NCI-H510A treated with DMSO at 0.1 percent for 48 hours (cell line): ENCODE results near the gene NAA40.

Source experiments
- DNase-seq: peaks from one replicate; lab custom pipeline; 2025; lab: John Stamatoyannopoulos, UW

NAA40 gene

DNA sequence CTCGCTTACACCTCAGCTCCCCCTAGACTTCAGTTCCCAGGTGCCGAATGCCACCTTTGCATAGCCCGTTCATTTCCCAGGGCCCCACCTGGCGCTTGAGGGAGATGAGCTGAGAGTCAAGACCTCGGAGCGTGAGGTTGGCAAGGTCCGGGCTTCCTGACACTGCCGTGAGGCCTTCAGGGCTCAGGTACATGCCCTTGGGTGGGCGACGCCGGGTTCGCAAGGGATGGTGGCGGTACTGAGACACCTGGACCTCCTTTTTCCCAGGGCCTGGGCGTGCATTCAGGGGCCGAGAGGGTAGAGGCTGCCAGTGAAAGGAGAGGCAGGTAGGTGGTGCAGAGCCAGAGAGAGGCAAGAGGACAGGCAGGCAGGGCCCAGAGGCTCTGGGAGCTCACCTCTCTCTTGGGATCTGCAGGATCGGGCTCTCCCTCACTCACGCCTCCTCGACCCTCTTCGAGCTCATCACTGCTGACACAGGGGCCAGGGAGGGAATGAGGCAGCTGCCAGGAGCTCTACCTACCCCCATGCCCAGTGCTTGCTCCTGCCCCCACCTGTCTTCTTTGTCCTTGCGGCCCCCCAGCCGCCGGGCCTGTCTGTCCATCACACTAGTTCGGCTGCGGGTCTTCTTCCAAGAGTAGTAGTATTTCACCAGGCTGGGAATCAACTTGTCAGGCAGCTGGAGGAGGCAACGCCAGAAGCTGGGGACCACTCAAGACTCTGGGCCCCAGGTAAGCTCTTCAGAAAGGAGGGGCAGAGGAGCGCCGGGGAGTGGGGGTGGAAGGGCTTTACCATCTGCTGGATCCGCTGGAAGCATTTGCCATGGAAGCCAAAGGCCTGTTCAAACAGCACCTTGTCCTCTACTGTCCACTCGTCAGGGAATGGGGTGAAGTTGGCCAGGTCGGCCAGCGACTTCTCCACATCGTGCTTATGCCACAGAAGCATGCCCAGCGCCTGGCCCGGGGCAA is 24.7 kb upstream of the NAA40 start:
- DNase-seq = no peak

DNA sequence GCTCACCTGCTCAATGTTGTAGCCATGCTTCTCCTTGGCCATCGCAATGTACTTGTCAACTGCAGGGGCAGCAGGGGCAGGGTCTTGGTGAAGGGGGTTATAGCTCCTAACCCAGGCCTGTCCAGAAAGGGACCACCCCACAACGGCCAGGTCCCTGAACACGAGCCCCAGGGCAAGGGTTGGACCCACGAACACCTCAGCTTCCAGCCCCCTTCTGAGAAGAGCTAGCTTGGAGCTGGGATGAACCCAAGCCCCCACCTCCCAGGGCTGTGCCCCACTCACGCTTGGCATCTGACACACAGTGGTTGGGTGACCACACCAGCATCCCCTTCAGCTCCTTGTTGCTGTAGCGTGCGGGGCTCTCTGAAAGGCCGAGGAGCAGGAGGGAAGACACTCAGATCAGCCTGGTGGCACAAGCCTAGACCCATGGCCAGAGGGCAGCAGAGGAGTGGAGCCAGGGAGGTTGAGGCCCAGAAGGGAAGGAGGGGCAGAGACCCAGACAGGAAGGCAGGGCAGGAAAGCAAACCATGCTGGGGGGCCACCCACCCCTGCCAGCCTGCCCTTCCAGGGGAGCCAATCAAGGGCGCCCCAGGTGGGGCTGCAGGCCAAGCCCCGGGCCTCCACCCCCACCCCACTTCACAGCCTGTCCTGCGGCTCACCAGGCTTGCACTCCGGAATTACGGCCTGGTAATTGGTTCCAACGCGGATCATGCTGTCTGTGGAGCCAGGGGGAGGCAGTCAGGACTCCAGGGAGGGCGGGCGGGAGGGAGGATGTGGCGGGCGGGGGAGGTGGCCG is 23.7 kb upstream of the NAA40 start:
- no peak for DNase-seq

- peak; percentile 31 for DNase-seq
Measured at GRCh38 chr11:63915961-63916836, 22.6 kb upstream of the NAA40 start.

- peak; percentile 91 for DNase-seq
Measured at GRCh38 chr11:63916837-63917691, 21.7 kb upstream of the NAA40 start, which contains the start of gene RCOR2. RCOR2 (minus strand) TSS chr11:63917164; CDS start chr11:63916456, 708 bp downstream.

DNA sequence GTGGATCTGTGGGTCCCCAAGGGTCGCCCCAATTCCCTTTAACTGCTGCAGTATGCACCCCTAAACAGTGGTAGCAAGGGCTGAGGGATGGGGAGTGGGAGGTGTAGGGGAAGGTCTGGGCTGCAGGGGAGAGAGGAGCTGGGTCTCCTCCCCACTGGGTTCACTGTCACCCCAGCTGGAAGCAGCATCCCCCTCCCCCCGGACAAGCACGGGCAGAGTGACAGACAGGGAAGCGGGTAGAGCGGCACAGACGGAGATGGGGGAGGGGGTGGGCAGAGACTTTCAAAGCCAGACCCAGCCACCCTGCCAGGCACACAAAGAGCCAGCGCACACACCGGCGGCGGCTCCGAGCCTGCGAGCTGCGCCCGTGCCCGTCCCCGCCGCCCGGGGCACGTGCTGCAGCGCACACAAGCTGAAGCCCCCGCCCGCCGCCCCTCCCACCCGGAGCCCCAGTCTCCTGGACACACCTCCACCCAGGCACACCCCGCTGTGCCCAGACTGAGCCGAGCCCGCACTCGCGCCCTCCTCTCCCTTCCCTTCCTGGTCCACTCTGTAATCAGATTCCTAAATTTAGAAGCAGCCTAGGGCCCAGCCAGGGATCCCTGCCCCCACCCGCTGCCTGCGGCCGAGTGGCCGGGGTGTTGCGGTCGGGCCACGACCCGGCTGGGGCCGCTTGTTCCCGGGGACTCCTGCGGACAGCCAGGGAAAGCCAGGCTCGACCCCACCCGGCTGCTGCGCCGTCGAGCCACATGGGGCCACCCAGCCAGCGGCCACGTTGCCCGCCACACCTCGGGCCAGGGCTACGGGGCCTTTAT is 20.9 kb upstream of the NAA40 start:
- DNase-seq = peak; percentile 96

DNA sequence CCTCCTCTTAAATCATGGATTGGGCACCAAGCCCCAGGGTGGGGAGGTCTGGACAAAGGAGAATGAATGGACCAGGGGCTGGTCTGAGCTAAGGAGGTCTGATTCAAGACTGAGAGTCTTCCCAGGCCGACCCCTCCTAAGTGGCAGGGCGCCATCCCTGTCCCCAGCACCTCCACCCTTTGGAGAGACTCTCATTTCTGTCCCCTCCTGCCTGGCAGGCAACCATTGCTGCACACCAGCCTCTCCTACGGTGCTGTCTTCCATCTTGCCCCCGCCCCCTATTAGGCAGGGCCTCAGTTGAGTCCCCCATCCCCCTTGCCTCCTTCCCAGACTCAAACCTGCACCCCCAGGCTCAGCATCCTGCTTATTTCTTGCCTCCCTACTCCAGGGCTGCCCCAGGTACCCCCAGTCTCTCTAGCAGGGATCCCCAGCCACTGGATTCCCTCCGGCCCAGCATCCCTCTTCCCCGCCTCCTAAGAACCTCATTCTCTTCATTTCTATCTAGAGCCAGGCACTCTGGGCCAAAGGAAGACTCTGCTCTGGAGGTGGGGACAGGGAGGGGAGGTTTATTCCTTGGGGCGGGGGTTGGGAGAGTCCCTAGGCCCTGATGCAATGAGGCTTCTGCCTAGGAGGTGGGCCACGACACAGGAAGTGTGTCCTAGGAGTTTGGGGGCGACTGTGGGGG is 20.2 kb upstream of the NAA40 start:
- DNase-seq = peak; percentile 70

- DNase-seq = peak; percentile 88
Measured at GRCh38 chr11:63919267-63920125, 19.3 kb upstream of the NAA40 start.

DNA sequence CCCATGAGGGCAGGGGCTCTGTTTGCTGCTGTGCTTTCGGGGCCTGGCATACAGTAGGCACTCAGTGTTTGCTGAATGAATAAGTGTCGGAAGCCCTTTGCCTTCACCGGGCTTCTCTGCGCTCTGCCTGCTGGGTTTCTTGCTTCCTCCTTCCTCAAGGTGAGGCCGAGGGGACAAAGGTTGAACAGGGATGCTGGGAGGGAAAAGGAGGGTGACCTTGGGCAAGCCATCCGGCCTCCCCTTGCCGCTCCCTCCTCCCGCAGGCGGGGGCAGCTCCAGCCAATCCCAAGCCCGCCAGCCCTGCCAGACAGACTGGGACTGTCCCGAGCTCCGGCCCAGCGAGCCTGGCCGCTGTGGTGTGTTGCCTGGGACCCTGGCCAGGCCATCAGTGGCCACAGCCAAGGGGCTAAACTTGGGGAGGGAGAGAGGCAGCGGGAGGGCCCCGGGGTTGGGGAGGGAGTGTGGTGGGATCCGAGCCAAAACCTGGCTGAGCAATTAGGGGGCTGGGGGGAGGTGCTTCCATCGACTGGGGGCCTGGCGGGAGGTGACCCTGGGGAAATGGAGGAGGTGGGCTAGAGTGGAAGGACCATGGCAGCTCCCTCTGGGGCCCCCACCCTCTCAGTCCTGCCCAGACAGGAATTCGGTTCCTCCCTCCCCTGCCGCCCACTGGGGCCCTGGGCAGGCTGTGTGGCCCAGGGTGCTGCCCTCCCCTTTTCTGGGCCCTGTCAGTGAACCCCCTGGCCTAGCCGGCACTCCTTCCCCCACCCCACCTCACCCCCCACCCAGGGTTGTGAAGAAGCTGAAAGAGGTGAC is 18.5 kb upstream of the NAA40 start:
- peak; percentile 75 for DNase-seq

- no peak for DNase-seq
Measured at GRCh38 chr11:63920939-63921417, 17.8 kb upstream of the NAA40 start.

DNA sequence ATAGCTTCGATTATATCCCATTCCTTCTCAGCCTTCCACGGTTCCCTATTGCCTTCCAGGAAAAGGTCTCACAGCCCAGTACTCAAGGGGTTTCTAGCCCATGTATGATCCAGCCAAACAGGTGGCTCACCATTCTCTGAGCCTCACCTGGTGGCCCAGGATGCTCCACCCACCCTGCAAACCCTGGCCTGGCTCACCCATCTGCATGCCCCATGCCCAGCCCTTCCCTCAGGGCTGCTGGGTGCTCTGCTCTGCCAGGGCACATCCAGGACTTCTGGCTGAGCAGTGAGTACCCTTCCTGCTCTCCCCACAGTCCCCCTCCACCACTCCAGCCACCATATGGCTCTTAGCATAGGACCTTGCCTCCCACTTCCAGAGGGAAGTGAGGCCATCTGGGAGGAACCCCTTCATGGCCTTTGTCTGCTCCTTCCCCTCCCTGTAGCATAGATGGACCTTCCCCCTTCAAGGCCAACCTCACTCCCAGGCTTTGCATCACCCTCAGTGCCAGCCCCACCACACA is 16.1 kb upstream of the NAA40 start:
- DNase-seq = peak; percentile 34

GRCh38 chr11:63923319-63923718 is 15.5 kb upstream of the NAA40 start:
- DNase-seq = no peak

GRCh38 chr11:63929616-63930015 is 9.2 kb upstream of the NAA40 start:
- DNase-seq = no peak

DNA sequence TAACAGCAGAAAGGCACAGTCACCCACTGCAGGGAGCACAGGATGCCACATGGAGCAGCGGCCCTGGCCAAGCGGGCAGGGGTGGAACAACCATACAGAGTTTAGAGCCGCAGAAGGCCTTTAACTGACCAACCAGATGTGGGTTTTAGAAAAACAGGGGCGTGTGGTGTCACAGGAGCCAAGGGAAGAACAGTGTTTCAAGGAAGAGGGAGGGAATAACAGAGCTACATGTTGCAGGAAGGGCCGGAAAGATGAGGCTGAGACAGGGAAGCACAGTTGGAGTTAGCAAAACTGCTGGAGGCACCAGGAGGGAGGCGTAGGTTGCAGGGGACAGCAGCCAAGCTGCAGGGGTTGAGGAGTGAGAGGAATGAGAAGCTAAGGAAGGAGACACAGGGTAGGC is 7.8 kb upstream of the NAA40 start:
- DNase-seq = no peak

GRCh38 chr11:63931876-63932275 is 6.9 kb upstream of the NAA40 start:
- no peak for DNase-seq

GRCh38 chr11:63933459-63933858 is 5.3 kb upstream of the NAA40 start:
- no peak for DNase-seq

- DNase-seq = no peak
Measured at GRCh38 chr11:63937713-63938478, 906 bp upstream of the NAA40 start.
